Measurements from ENCODE around the gene MAST3. TPM values are rescaled to one million over a fixed set of nuclear protein-coding genes. Genes with fewer than 3 reads are reported as not detected.
"Not testable (repeated sequence)": the region's sequence is repeated elsewhere in the genome, so short reads cannot be mapped to it uniquely, and the experiment has no call there.

Gene MAST3
- total RNA-seq, 1 donor from 2014 or later, result 3.9 TPM

DNA sequence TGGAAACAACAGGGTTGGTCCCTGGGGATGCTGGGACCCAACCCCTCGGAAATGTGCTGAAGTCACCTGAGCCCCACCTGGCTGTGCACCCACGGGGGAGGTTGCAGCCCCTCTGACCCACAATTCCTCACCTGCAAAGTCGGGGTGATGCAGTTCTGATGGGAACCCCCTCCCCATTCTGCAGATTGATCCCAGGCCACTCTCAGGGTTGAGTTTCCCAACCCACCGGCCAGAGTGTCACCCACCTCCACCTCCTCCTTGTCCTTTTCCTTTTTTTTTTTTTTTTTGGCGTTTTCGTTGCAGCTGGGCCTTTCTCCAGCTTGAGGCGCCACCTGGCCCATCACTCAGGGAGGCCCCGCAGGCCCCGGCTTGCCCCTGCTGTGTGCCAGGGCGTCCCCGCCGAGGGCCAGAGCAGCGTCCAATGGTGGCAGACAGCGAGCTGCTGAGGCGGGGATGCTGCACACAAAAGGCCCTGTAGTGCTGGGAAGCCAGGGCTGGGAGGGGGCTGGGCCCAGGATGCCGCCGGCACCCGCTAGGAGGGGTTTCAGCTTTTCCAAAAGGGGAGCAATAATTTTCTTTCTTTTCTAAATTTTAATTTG lies 60.0 kb downstream of the MAST3 start:
- TF ChIP-seq CTCF (IDR thresholded peaks at IDR 0.05; ENCODE audit: unreplicated experiment), result no peak
- DNase-seq (ENCODE audit: low spot score), result no peak
- H3K4me1 Mint-ChIP-seq (ENCODE audit: unreplicated experiment), result peaks cover 8% of the 10 kb centered on the region
- H3K27ac Mint-ChIP-seq (ENCODE audit: unreplicated experiment), result no peak overlapping the region
- peaks cover 9% of the 10 kb centered on the region for H3K36me3 Mint-ChIP-seq (ENCODE audit: low read depth, unreplicated experiment)
- no peak overlapping the region for H3K4me3 Mint-ChIP-seq (ENCODE audit: unreplicated experiment)
- H3K9me3 Mint-ChIP-seq (ENCODE audit: unreplicated experiment), result no peaks in the 10 kb centered on the region
- peaks cover 13% of the 10 kb centered on the region for H3K27me3 Mint-ChIP-seq (ENCODE audit: unreplicated experiment)

DNA sequence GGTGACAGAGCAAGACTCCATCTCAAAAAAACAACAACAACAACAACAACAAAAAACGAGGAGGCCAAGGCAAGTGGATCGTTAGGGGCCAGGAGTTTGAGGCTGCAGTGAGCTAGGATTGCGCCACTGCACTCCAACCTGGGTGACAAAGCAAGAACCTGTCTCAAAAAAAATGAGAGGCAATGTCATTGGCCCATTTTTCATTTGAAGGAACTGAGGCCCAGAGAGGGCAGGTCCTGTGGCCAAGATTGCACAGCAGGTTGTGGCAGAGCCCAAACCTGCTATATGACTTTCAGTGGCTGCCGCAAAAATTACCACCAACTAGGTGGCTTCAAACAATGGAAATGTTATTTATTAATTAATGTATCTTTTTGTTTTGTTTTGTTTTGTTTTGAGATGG lies 60.9 kb downstream of the MAST3 start:
- peaks cover 12% of the 10 kb centered on the region for H3K27me3 Mint-ChIP-seq (ENCODE audit: unreplicated experiment)
- TF ChIP-seq CTCF (IDR thresholded peaks at IDR 0.05; ENCODE audit: unreplicated experiment), result no peak
- no peak for DNase-seq (ENCODE audit: low spot score)
- peaks cover 13% of the 10 kb centered on the region for H3K36me3 Mint-ChIP-seq (ENCODE audit: low read depth, unreplicated experiment)
- no peaks in the 10 kb centered on the region for H3K9me3 Mint-ChIP-seq (ENCODE audit: unreplicated experiment)
- peaks cover 7% of the 10 kb centered on the region for H3K4me1 Mint-ChIP-seq (ENCODE audit: unreplicated experiment)
- H3K27ac Mint-ChIP-seq (ENCODE audit: unreplicated experiment), result no peak overlapping the region
- H3K4me3 Mint-ChIP-seq (ENCODE audit: unreplicated experiment), result no peak overlapping the region

DNA sequence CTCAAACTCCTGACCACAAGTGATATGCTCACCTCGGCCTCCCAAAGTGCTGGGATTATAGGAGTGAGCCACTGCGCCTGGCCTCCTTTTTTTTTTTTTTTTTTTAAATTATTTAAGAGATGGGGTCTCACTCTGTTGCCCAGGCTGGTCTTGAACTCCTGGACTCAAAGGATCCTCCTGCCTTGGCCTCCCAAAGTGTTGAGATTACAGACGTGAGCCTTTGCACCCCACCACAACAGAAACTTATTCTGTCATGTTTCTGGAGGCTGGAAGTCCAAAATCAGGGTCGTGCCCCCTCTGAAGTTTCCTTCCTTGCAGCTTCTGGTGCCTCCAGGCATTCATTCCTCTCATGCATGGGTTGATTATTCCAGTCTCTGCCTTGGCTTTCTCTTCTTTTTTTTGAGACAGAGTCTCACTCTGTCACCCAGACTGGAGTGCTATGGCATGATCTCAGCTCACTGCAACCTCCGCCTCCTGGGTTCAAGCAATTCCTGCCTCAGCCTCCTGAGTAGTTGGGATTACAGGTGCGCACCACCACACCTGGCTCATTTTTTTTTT lies 61.6 kb downstream of the MAST3 start:
- H3K27me3 Mint-ChIP-seq (ENCODE audit: unreplicated experiment), result peaks cover 12% of the 10 kb centered on the region
- not testable (repeated sequence) for H3K9me3 Mint-ChIP-seq (ENCODE audit: unreplicated experiment); DNase-seq (ENCODE audit: low spot score); H3K4me1 Mint-ChIP-seq (ENCODE audit: unreplicated experiment); H3K27ac Mint-ChIP-seq (ENCODE audit: unreplicated experiment); H3K4me3 Mint-ChIP-seq (ENCODE audit: unreplicated experiment)
- H3K36me3 Mint-ChIP-seq (ENCODE audit: low read depth, unreplicated experiment), result peaks cover 17% of the 10 kb centered on the region

DNA sequence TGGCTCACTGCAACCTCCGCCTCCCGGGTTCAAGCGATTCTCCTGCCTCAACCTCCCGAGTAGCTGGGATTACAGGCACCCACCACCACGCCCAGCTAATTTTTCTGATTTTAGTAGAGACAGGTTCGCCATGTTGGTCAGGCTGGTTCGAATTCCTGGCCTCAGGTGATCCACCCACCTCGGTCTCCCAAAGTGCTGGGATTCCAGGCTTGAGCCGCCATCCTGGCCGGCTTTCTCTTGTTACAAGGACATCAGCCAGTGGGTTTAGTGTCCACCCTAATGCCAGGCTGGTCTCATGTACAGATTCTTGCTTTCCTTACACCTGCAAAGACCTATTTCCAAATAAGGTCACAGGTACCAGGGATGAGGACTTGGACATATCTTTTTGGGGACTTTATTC lies 62.2 kb downstream of the MAST3 start:
- Mint-ChIP-seq H3K27me3 (ENCODE audit: unreplicated experiment) (peaks cover 8% of the 10 kb centered on the region), H3K27ac (ENCODE audit: unreplicated experiment) (no peak overlapping the region), H3K4me1 (ENCODE audit: unreplicated experiment) (no peaks in the 10 kb centered on the region), H3K36me3 (ENCODE audit: low read depth, unreplicated experiment) (peaks cover 18% of the 10 kb centered on the region), H3K9me3 (ENCODE audit: unreplicated experiment) (no peaks in the 10 kb centered on the region), H3K4me3 (ENCODE audit: unreplicated experiment) (no peak overlapping the region)
- TF ChIP-seq CTCF (IDR thresholded peaks at IDR 0.05; ENCODE audit: unreplicated experiment), result no peak
- DNase-seq (ENCODE audit: low spot score), result no peak

DNA sequence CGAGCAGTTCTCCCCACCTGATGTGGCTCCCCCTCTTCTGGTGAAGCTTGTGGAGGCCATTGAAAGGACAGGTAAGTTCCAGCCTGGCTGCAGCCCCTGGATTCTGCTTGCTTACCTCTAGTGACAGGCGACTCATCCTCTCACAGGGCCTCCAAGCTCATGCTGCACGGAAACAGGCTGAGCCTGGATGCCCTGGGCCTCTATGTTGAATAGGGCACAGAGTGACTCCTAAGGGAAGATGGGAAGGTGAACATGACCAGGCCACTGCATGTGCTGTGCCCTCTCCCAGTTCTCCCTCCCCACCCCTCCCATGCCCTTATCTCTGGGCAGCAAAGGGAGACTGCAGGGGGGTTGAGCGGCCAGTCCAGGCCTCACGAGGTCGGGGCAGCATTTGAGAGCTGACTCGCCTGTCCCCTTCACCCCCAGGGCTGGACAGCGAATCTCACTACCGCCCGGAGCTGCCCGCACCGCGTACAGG lies 63.0 kb downstream of the MAST3 start:
- Mint-ChIP-seq H3K27me3 (ENCODE audit: unreplicated experiment) (peaks cover 6% of the 10 kb centered on the region), H3K4me3 (ENCODE audit: unreplicated experiment) (no peak overlapping the region), H3K27ac (ENCODE audit: unreplicated experiment) (no peak overlapping the region), H3K36me3 (ENCODE audit: low read depth, unreplicated experiment) (peaks cover 19% of the 10 kb centered on the region), H3K4me1 (ENCODE audit: unreplicated experiment) (no peaks in the 10 kb centered on the region), H3K9me3 (ENCODE audit: unreplicated experiment) (no peaks in the 10 kb centered on the region)
- no peak for TF ChIP-seq CTCF (IDR thresholded peaks at IDR 0.05; ENCODE audit: unreplicated experiment)
- no peak for DNase-seq (ENCODE audit: low spot score)
